GM23338 (cell line): Measurements from ENCODE around the gene CLSTN1. TPM values are rescaled to one million over a fixed set of nuclear protein-coding genes. Genes with fewer than 3 reads are reported as not detected.

Experiments
- ATAC-seq: fragments of 200-7000 bp; cut with Tn5 transposase; 3 replicates; pipeline ENCODE4 v1.9.1; 2020
- DNase-seq: peaks from one replicate; pipeline ENCODE4 v3.0.0-alpha.2; 2015; ENCODE audit warnings: low spot score
- H2AFZ ChIP-seq: fragments of 200-600 bp; sonication (generic); 2 replicates; pipeline ENCODE4 v1.8.0; 2016; ENCODE audit warnings: antibody characterized with exemption, mild to moderate bottlenecking, moderate library complexity
- H3F3A ChIP-seq: fragments of 200-600 bp; sonication (generic); replicated peaks from 2 replicates; pipeline ENCODE4 v1.8.0; 2017; ENCODE audit warnings: antibody characterized with exemption, mixed run types, low read depth
- H3K27ac ChIP-seq: fragments of 200-600 bp; sonication (generic); 2 replicates; pipeline ENCODE4 v1.6.1; 2016; ENCODE audit warnings: low read depth
- H3K27me3 ChIP-seq: fragments of 200-600 bp; sonication (generic); 2 replicates; pipeline ENCODE4 v1.8.0; 2016; ENCODE audit warnings: mild to moderate bottlenecking, mixed run types, moderate library complexity; ENCODE audit not compliant: insufficient read depth
- H3K36me3 ChIP-seq: fragments of 200-600 bp; sonication (generic); 2 replicates; pipeline ENCODE4 v1.8.0; 2016; ENCODE audit warnings: mild to moderate bottlenecking; ENCODE audit not compliant: insufficient read depth
- H3K4me1 ChIP-seq: fragments of 200-600 bp; sonication (generic); 2 replicates; pipeline ENCODE4 v1.8.0; 2016; ENCODE audit warnings: mild to moderate bottlenecking, moderate library complexity; ENCODE audit not compliant: insufficient read depth
- H3K4me2 ChIP-seq: fragments of 200-600 bp; sonication (generic); 2 replicates; pipeline ENCODE4 v1.7.1; 2017; ENCODE audit warnings: mixed run types
- H3K4me3 ChIP-seq: fragments of 200-600 bp; sonication (generic); 2 replicates; pipeline ENCODE4 v1.6.1; 2016; ENCODE audit warnings: mixed run types
- H3K79me2 ChIP-seq: fragments of 200-600 bp; sonication (generic); replicated peaks from 2 replicates; pipeline ENCODE4 v1.8.0; 2017; ENCODE audit warnings: mild to moderate bottlenecking; ENCODE audit not compliant: insufficient read depth
- H3K9me2 ChIP-seq: fragments of 200-600 bp; sonication (generic); 2 replicates; pipeline ENCODE4 v1.8.0; 2017; ENCODE audit not compliant: insufficient read depth
- H4K20me1 ChIP-seq: fragments of 200-600 bp; sonication (generic); replicated peaks from 2 replicates; pipeline ENCODE4 v1.8.0; 2017; ENCODE audit warnings: mild to moderate bottlenecking; ENCODE audit not compliant: insufficient read depth
- H3K27ac Mint-ChIP-seq: 2 replicates; pipeline ENCODE4 v1.8.0; 2020; ENCODE audit warnings: inconsistent platforms, mild to moderate bottlenecking, moderate library complexity, mixed read lengths
- H3K27me3 Mint-ChIP-seq: 3 replicates; pipeline ENCODE4 v1.8.0; 2022; ENCODE audit warnings: low read depth, mild to moderate bottlenecking, moderate library complexity, mixed read lengths, inconsistent platforms; ENCODE audit not compliant: insufficient read depth, poor library complexity
- H3K36me3 Mint-ChIP-seq: 3 replicates; pipeline ENCODE4 v1.8.0; 2021; ENCODE audit warnings: low read depth, mild to moderate bottlenecking, inconsistent platforms, moderate library complexity, mixed read lengths
- H3K4me1 Mint-ChIP-seq: 3 replicates; pipeline ENCODE4 v1.8.0; 2020; ENCODE audit warnings: mild to moderate bottlenecking, inconsistent platforms, mixed read lengths
- H3K4me3 Mint-ChIP-seq: 3 replicates; pipeline ENCODE4 v1.8.0; 2021; ENCODE audit warnings: moderate library complexity, mild to moderate bottlenecking, inconsistent platforms, mixed read lengths
- H3K9me3 Mint-ChIP-seq: 3 replicates; pipeline ENCODE4 v1.8.0; 2020; ENCODE audit warnings: moderate library complexity, mild to moderate bottlenecking, inconsistent platforms, mixed read lengths
- EZH2 ChIP-seq: fragments of 200-600 bp; sonication (generic); IDR thresholded peaks from one replicate; pipeline ENCODE4 v1.8.0; 2017; ENCODE audit warnings: antibody characterized with exemption, mild to moderate bottlenecking, low read depth; ENCODE audit not compliant: unreplicated experiment
- JUNB ChIP-seq: IDR thresholded peaks from one replicate; pipeline ENCODE4 v1.6.1; 2016; ENCODE audit warnings: antibody characterized with exemption; ENCODE audit not compliant: unreplicated experiment
- POLR2AphosphoS5 ChIP-seq: IDR thresholded peaks from 2 replicates; pipeline ENCODE4 v1.6.1; 2016; ENCODE audit warnings: antibody characterized with exemption, low read depth
- STAT1 ChIP-seq: IDR thresholded peaks from one replicate; pipeline ENCODE4 v1.6.1; 2016; ENCODE audit warnings: antibody characterized with exemption; ENCODE audit not compliant: unreplicated experiment
- polyA plus RNA-seq: library from polyadenylated mRNA; unstranded; fragments of >200 nt; fragmentation: Nextera tagmentation; extraction: Ambion mirVana; gene quantifications from 2 replicates; pipeline ENCODE4 v1.2.1, GENCODE V29; 2016
- total RNA-seq: library from RNA; depleted of rRNA; stranded (reverse); fragments of >200 nt; shearing (Covaris generic); gene quantifications from 2 replicates; pipeline ENCODE4 v1.2.3, GENCODE V29; 2014
- TF ChIP-seq, protein P1 (sequence below): fragments of 250-450 bp; sonication (Bioruptor Pico); IDR thresholded peaks from 2 replicates; pipeline ENCODE4 v1.5.0; 2020; ENCODE audit warnings: mild to moderate bottlenecking, moderate library complexity

CLSTN1 gene
- total and polyA plus RNA-seq, 2 experiments from 2014 or later, result 38.5 to 66.2 TPM

DNA sequence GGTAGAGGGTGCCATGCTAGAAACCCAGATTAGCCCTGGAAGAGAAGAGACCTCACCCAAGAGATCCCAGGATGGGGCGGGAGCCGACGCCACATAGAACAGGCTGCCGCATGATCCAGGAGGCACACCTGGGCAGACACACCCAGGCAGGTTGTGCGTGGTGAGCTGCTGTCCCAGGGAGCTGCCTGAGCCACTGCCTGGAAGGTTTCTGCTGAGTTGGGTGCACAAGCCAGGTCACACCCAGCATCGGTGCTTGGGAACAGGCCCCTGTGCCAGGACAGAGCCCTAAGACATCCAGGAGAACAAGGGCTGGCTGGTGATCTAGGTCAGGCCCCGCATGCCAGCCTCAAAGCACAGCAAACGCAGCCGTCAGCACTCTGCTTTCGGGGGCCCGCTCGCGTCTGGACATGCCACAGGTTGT, 46.1 kb upstream of the CLSTN1 start:
- ATAC-seq, result no peak
- H3K4me1 ChIP-seq, result no peaks in the 10 kb centered on the region
- no peaks in the 10 kb centered on the region for H3K79me2 ChIP-seq
- H3K4me3 Mint-ChIP-seq, result no peak overlapping the region
- H3K9me3 Mint-ChIP-seq, result no peaks in the 10 kb centered on the region
- H3K27me3 Mint-ChIP-seq, result peaks cover 10% of the 10 kb centered on the region
- H3K36me3 Mint-ChIP-seq, result peaks cover 4% of the 10 kb centered on the region; the same call in 1 of the 3 replicates
- H3K4me2 ChIP-seq, result no peak overlapping the region
- 0 out of 2 replicates have a peak, but pooled peaks cover 6% of the 10 kb centered on the region for H3F3A ChIP-seq
- TF ChIP-seq POLR2AphosphoS5 (no peak), EZH2 (no peak)
- no peaks in the 10 kb centered on the region for H3K36me3 ChIP-seq
- no peak for DNase-seq
- H3K4me1 Mint-ChIP-seq, result peaks cover 6% of the 10 kb centered on the region
- no peaks in the 10 kb centered on the region for H3K27me3 ChIP-seq
- no peaks in the 10 kb centered on the region for H3K9me2 ChIP-seq
- H3K27ac ChIP-seq, result no peak overlapping the region
- H4K20me1 ChIP-seq, result 0 out of 2 replicates have a peak, but pooled peaks cover 4% of the 10 kb centered on the region
- H3K4me3 ChIP-seq, result no peak overlapping the region
- no peak overlapping the region for H2AFZ ChIP-seq
- H3K27ac Mint-ChIP-seq, result no peak overlapping the region

GRCh38 chr1:9868244-9868590, 44.5 kb upstream of the CLSTN1 start:
- Mint-ChIP-seq H3K36me3 (peaks cover 4% of the 10 kb centered on the region; the same call in 1 of the 3 replicates), H3K27me3 (peaks cover 5% of the 10 kb centered on the region), H3K4me3 (no peak overlapping the region), H3K27ac (no peak overlapping the region), H3K9me3 (no peaks in the 10 kb centered on the region), H3K4me1 (peaks cover 6% of the 10 kb centered on the region; the same call in 2 of the 3 replicates)
- Histone ChIP-seq H3K9me2 (no peaks in the 10 kb centered on the region), H3F3A (0 out of 2 replicates have a peak, but pooled peaks cover 6% of the 10 kb centered on the region), H3K4me3 (no peak overlapping the region), H2AFZ (no peak overlapping the region), H3K27me3 (no peaks in the 10 kb centered on the region), H3K4me1 (no peaks in the 10 kb centered on the region), H3K27ac (no peak overlapping the region), H3K36me3 (no peaks in the 10 kb centered on the region), H3K4me2 (no peak overlapping the region), H3K79me2 (no peaks in the 10 kb centered on the region), H4K20me1 (0 out of 2 replicates have a peak, but pooled peaks cover 2% of the 10 kb centered on the region)
- ATAC-seq, result no peak
- no peak for DNase-seq
- TF ChIP-seq STAT1 (no peak), JUNB (no peak)
- TF ChIP-seq, protein P1, sequence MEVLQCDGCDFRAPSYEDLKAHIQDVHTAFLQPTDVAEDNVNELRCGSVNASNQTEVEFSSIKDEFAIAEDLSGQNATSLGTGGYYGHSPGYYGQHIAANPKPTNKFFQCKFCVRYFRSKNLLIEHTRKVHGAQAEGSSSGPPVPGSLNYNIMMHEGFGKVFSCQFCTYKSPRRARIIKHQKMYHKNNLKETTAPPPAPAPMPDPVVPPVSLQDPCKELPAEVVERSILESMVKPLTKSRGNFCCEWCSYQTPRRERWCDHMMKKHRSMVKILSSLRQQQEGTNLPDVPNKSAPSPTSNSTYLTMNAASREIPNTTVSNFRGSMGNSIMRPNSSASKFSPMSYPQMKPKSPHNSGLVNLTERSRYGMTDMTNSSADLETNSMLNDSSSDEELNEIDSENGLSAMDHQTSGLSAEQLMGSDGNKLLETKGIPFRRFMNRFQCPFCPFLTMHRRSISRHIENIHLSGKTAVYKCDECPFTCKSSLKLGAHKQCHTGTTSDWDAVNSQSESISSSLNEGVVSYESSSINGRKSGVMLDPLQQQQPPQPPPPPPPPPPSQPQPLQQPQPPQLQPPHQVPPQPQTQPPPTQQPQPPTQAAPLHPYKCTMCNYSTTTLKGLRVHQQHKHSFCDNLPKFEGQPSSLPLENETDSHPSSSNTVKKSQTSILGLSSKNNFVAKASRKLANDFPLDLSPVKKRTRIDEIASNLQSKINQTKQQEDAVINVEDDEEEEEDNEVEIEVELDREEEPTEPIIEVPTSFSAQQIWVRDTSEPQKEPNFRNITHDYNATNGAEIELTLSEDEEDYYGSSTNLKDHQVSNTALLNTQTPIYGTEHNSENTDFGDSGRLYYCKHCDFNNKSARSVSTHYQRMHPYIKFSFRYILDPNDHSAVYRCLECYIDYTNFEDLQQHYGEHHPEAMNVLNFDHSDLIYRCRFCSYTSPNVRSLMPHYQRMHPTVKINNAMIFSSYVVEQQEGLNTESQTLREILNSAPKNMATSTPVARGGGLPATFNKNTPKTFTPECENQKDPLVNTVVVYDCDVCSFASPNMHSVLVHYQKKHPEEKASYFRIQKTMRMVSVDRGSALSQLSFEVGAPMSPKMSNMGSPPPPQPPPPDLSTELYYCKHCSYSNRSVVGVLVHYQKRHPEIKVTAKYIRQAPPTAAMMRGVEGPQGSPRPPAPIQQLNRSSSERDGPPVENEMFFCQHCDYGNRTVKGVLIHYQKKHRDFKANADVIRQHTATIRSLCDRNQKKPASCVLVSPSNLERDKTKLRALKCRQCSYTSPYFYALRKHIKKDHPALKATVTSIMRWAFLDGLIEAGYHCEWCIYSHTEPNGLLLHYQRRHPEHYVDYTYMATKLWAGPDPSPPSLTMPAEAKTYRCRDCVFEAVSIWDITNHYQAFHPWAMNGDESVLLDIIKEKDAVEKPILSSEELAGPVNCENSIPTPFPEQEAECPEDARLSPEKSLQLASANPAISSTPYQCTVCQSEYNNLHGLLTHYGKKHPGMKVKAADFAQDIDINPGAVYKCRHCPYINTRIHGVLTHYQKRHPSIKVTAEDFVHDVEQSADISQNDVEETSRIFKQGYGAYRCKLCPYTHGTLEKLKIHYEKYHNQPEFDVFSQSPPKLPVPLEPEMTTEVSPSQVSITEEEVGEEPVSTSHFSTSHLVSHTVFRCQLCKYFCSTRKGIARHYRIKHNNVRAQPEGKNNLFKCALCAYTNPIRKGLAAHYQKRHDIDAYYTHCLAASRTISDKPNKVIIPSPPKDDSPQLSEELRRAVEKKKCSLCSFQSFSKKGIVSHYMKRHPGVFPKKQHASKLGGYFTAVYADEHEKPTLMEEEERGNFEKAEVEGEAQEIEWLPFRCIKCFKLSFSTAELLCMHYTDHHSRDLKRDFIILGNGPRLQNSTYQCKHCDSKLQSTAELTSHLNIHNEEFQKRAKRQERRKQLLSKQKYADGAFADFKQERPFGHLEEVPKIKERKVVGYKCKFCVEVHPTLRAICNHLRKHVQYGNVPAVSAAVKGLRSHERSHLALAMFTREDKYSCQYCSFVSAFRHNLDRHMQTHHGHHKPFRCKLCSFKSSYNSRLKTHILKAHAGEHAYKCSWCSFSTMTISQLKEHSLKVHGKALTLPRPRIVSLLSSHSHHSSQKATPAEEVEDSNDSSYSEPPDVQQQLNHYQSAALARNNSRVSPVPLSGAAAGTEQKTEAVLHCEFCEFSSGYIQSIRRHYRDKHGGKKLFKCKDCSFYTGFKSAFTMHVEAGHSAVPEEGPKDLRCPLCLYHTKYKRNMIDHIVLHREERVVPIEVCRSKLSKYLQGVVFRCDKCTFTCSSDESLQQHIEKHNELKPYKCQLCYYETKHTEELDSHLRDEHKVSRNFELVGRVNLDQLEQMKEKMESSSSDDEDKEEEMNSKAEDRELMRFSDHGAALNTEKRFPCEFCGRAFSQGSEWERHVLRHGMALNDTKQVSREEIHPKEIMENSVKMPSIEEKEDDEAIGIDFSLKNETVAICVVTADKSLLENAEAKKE (CRISPR knock-in tag), result no peak
